Smooth muscle cell (in vitro differentiated cells): ENCODE results near the gene STOM. TPM values are rescaled to one million over a fixed set of nuclear protein-coding genes. Genes with fewer than 3 reads are reported as not detected.
A peak's percentile ranks its signal among the peaks of the same experiment; 100 is the strongest.

Source experiments
- DNase-seq: peaks from one replicate; lab custom pipeline; 2025; ENCODE audit not compliant: unreplicated experiment; lab: John Stamatoyannopoulos, UW
- H2AFZ ChIP-seq: fragments of 200-600 bp; sonication (generic); 2 replicates; pipeline ENCODE4 v1.6.0; 2016; ENCODE audit warnings: antibody characterized with exemption, low read depth, mild to moderate bottlenecking
- H3F3A ChIP-seq: fragments of 200-600 bp; sonication (generic); 2 replicates; pipeline ENCODE4 v1.6.0; 2017; ENCODE audit warnings: antibody characterized with exemption, low read depth
- H3K27ac ChIP-seq: fragments of 200-600 bp; sonication (generic); 2 replicates; pipeline ENCODE4 v1.5.1; 2016; ENCODE audit warnings: low read depth, mild to moderate bottlenecking
- H3K27me3 ChIP-seq: fragments of 200-600 bp; sonication (generic); 2 replicates; pipeline ENCODE4 v1.6.1; 2016; ENCODE audit warnings: low read depth, mild to moderate bottlenecking
- H3K36me3 ChIP-seq: fragments of 200-600 bp; sonication (generic); 2 replicates; pipeline ENCODE4 v1.5.1; 2016; ENCODE audit warnings: low read depth
- H3K4me1 ChIP-seq: fragments of 200-600 bp; sonication (generic); 2 replicates; pipeline ENCODE4 v1.5.1; 2016; ENCODE audit warnings: low read depth
- H3K4me2 ChIP-seq: fragments of 200-600 bp; sonication (generic); 2 replicates; pipeline ENCODE4 v1.6.0; 2016; ENCODE audit warnings: mild to moderate bottlenecking
- H3K4me3 ChIP-seq: fragments of 200-600 bp; sonication (generic); 2 replicates; pipeline ENCODE4 v1.5.1; 2016; ENCODE audit warnings: mild to moderate bottlenecking
- H3K79me2 ChIP-seq: fragments of 200-600 bp; sonication (generic); 2 replicates; pipeline ENCODE4 v1.6.0; 2016; ENCODE audit warnings: low read depth, mild to moderate bottlenecking
- H3K9ac ChIP-seq: fragments of 200-600 bp; sonication (generic); 2 replicates; pipeline ENCODE4 v1.6.0; 2016; ENCODE audit warnings: low read depth
- H3K9me3 ChIP-seq: fragments of 200-600 bp; sonication (generic); replicated peaks from 2 replicates; pipeline ENCODE4 v1.5.1; 2016; ENCODE audit warnings: low read depth
- H4K20me1 ChIP-seq: fragments of 200-600 bp; sonication (generic); 2 replicates; pipeline ENCODE4 v1.6.0; 2016; ENCODE audit warnings: low read depth
- whole genome bisulfite sequencing: methylation state at CpG from one replicate; pipeline ENCODE4 v1.1.7; 2016; ENCODE audit warnings: low lambda C conversion rate; 5-methylcytosine and 5-hydroxymethylcytosine counted together
- polyA plus RNA-seq: library from polyadenylated mRNA; unstranded; fragments of >200 nt; fragmentation: Nextera tagmentation; extraction: Ambion mirVana; gene quantifications from 2 replicates; pipeline ENCODE4 v1.2.1, GENCODE V29; 2016
- total RNA-seq: library from RNA; depleted of rRNA; stranded (reverse); fragments of >200 nt; gene quantifications from 2 replicates; pipeline ENCODE4 v1.2.3, GENCODE V29; 2014
- TF ChIP-seq, protein P1 (sequence below): fragments of 200-600 bp; sonication (generic); IDR thresholded peaks from 2 replicates; pipeline ENCODE4 v1.5.1; 2017; ENCODE audit warnings: borderline replicate concordance, mild to moderate bottlenecking, antibody characterized with exemption; ENCODE audit not compliant: insufficient read depth, poor library complexity, severe bottlenecking

STOM gene
- total and polyA plus RNA-seq, 2 experiments from 2014 or later, result 105 to 187 TPM

DNA sequence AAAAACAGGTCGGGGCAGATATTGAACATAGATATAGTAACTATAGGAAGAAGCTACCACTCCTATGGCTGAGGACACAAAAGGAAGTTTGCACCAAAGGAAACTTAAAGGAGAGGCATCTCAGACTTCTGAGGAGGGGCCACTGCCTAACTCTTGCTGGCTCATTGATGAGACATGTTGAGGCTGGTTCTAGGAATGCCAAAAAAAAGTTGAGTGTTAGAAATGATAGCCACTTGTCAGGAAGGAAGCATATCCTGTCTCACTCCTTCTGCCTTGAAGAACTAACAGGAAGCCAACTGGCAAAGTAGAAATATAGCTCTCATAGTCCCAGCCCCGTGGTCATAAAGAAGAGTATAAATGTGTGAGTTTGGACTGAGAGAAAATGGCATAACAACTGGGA is 23.3 kb upstream of the STOM start:
- 87% methylated on average over 2 of the region's 2 CpGs for WGBS
- no peaks in the 10 kb centered on the region for H3K79me2 ChIP-seq
- no peak overlapping the region for H3K9ac ChIP-seq
- H4K20me1 ChIP-seq, result no peaks in the 10 kb centered on the region
- no peaks in the 10 kb centered on the region for H3K4me1 ChIP-seq
- H3K9me3 ChIP-seq, result no peaks in the 10 kb centered on the region
- H3K27me3 ChIP-seq, result no peaks in the 10 kb centered on the region
- peak overlapping the region; percentile 30 for H3K27ac ChIP-seq
- H3K36me3 ChIP-seq, result no peaks in the 10 kb centered on the region
- H3F3A ChIP-seq, result no peaks in the 10 kb centered on the region
- TF ChIP-seq, protein P1, sequence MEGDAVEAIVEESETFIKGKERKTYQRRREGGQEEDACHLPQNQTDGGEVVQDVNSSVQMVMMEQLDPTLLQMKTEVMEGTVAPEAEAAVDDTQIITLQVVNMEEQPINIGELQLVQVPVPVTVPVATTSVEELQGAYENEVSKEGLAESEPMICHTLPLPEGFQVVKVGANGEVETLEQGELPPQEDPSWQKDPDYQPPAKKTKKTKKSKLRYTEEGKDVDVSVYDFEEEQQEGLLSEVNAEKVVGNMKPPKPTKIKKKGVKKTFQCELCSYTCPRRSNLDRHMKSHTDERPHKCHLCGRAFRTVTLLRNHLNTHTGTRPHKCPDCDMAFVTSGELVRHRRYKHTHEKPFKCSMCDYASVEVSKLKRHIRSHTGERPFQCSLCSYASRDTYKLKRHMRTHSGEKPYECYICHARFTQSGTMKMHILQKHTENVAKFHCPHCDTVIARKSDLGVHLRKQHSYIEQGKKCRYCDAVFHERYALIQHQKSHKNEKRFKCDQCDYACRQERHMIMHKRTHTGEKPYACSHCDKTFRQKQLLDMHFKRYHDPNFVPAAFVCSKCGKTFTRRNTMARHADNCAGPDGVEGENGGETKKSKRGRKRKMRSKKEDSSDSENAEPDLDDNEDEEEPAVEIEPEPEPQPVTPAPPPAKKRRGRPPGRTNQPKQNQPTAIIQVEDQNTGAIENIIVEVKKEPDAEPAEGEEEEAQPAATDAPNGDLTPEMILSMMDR, result no peak
- no peak overlapping the region for H2AFZ ChIP-seq
- no peak overlapping the region for H3K4me3 ChIP-seq
- DNase-seq, result no peak
- no peak overlapping the region for H3K4me2 ChIP-seq

DNA sequence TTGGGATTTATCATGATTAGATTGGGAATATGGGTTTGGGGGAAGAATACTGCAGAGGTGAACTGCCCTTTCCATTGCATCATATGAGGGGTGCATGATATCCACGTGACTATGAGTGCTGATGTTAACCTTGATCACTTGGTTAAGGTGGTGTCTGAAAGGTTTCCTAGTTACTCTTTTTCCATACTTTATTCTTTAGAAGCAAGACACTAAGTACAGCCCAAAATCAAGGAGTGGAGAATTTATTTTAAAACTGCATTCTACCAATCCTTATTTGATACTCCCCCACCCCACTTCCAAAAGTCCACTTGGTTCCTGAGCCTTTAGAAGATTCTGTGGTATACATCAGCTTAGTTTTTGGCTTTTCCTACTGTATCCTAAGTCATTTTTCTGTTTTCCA is 20.3 kb upstream of the STOM start:
- no peaks in the 10 kb centered on the region for H3K36me3 ChIP-seq
- no peaks in the 10 kb centered on the region for H3F3A ChIP-seq
- H3K9me3 ChIP-seq, result no peaks in the 10 kb centered on the region
- WGBS, result 88% methylated on average over 1 of the region's 1 CpG
- no peak overlapping the region for H2AFZ ChIP-seq
- no peak overlapping the region for H3K9ac ChIP-seq
- H4K20me1 ChIP-seq, result no peaks in the 10 kb centered on the region
- no peaks in the 10 kb centered on the region for H3K4me1 ChIP-seq
- TF ChIP-seq, protein P1, result no peak
- no peak overlapping the region for H3K27ac ChIP-seq
- no peak for DNase-seq
- H3K4me2 ChIP-seq, result no peak overlapping the region
- no peaks in the 10 kb centered on the region for H3K27me3 ChIP-seq
- no peak overlapping the region for H3K4me3 ChIP-seq
- H3K79me2 ChIP-seq, result no peaks in the 10 kb centered on the region

DNA sequence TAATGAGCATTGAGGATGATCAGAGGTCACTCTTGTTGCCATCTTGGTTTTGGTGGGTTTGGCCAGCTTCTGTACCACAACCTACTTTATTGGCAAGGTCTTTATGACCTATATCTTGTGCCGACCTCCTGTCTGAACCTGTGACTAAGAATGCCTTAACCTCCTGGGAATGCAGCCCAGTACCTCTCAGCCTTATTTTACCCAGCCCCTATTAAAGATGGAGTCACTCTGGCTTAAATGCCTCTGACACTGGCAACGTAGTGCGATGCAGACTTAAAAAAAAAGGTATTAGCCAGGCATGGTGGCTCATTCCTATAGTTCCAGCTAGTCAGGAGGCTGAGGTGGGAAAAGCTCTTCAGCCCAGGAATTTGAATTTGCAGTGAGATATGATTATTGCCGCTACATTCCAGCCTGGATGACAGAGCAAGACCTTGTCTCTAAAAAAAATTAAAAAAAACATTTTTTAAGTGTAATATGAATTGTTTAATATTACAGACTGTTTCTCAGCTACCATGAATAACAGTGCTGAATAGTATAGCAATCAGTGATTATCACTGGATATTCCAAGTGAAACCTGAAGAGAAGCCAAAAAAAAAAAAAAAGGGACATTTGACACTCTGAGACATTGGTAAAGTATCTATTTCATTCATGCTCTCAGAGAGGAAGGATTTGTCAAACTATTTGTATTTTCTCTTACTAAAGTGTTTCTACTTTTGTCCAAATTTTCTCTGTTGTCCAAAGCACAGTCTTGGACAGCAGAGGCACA is 18.3 kb upstream of the STOM start:
- no peak for DNase-seq
- H2AFZ ChIP-seq, result no peak overlapping the region
- H3K27me3 ChIP-seq, result no peaks in the 10 kb centered on the region
- no peaks in the 10 kb centered on the region for H4K20me1 ChIP-seq
- no peaks in the 10 kb centered on the region for H3K9me3 ChIP-seq
- TF ChIP-seq, protein P1, result no peak
- H3K9ac ChIP-seq, result no peak overlapping the region
- no peak overlapping the region for H3K4me2 ChIP-seq
- no peaks in the 10 kb centered on the region for H3K79me2 ChIP-seq
- H3K27ac ChIP-seq, result no peak overlapping the region
- H3K4me3 ChIP-seq, result no peak overlapping the region
- WGBS, result 87% methylated on average over 4 of the region's 4 CpGs
- H3F3A ChIP-seq, result no peaks in the 10 kb centered on the region
- no peaks in the 10 kb centered on the region for H3K4me1 ChIP-seq
- no peaks in the 10 kb centered on the region for H3K36me3 ChIP-seq
